Measurements from ENCODE around the gene CPLANE1.
"Not testable (repeated sequence)": the region's sequence is repeated elsewhere in the genome, so short reads cannot be mapped to it uniquely, and the experiment has no call there.

The CPLANE1 gene

DNA sequence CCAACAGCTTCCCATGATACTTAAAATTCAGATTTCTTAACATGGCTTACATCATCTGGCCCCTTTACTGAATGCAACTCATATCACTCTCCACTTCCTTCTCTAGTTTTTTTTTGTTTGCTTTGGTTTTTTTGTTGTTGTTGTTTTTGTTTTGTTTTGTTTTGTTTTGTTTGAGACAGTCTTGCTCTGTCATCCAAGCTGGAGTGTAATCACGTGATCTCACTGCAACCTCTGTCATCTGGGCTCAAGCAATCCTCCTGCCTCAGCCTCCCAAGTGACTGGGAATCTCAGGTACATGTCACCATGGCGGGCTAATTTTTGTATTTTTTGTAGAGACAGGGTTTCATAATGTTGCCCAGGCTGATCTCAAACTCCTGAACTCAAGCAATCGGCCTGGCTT is 41.4 kb downstream of the CPLANE1 start:
- no peak for DNase-seq

DNA sequence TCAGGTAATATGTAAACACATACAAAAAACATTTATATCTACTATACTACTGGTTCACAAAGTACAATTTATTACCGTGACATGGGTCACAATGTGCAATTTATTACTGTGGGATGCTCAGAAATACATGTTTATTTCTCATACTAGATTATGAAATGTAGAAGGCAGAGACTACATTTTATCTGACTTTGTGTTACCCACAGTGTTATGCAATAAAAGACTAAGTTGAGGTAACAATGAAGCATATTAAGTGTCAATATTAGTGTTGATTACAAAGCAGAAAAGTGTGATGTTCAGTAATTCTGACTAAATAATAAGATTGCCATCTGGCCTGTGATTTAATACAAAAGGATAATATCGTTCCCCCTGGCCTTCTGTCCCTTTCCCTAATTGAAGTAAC is 42.4 kb downstream of the CPLANE1 start:
- DNase-seq: no peak

DNA sequence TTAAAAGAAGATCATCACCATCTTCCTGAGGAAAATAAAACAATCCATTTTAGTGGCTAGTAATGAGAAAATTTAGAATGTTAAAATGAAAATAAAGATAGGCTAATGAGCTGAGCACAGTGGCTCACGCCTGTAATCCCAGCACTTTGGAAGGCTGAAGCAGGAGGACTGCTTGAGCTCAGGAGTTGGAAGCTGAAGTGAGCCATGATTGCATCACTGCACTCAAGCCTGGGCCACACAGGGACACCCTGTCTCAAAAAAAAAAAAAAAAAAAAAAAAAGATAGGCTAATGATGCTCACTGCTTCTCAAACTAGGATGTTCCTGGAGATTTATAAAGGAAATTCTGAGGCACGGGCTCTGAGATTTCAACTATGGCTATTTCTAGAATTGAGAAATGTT is 50.3 kb downstream of the CPLANE1 start:
- DNase-seq: no peak

DNA sequence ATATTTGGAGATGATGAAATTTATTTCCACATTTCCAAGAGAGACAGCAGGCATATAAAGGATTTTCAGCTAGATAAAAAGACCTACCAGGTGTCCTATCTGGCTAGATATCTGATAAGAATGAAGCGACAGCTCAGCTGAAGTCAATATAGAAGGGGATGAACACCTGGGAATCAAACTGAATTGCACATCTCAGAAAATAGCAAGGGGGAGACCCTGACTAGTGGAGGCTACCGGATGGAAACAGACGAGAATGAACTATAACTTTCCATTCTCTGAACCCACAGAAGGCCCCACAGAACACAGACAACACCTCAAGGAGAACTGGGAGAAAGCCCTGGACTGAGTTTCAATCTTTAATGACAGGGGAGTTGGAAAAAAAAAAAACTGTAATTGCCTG is 51.1 kb downstream of the CPLANE1 start:
- DNase-seq: peak; percentile 8

DNA sequence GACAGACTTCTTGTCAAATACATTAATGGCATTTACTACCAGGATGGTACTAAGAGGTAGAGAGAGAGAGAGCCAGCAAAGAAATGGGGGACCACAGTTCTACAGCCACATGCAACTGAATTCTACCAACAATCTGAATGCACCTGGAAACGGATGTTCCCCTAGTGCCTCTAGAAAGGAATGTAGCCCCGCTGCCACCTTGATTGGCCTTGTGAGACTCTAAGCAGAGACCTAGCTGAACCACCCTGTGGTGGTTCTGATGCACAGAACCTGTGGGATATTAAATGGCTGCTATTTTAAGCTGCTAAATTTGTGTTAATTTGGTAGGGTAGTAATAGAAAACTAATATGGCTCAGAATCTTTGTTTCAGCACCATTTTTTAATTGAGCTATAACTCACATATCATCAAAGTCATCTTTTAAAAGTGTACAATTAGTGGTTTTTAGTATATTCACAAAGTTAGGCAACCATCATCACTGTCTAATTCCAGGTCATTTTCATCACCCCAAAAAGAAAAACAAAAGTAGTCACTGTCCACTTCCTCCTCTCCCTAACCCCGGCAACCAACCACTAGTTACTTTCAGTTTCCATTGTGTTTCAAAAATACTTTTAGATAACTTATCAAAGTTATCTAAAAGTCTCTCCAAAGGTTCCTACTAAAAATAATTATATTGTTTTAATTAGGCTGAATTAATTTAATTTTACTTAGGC is 51.7 kb downstream of the CPLANE1 start:
- peak; percentile 40 for DNase-seq

DNA sequence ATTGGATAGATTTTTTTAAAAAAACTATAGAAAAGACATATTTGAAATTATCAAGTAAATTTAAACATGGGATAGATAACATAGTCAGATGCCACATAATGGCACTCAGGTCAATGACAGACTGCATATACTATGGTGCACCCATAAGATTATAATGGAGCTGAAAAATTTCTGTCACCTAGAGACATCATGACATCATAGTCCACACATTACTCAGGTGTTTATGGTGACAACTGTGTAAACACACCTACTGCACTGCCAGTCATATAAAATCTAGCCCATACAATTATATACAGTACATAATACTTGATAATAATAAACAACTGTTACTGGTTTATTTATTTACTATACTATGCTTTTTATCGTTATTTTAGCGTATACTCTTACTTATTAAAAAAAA is 58.6 kb downstream of the CPLANE1 start:
- no peak for DNase-seq

DNA sequence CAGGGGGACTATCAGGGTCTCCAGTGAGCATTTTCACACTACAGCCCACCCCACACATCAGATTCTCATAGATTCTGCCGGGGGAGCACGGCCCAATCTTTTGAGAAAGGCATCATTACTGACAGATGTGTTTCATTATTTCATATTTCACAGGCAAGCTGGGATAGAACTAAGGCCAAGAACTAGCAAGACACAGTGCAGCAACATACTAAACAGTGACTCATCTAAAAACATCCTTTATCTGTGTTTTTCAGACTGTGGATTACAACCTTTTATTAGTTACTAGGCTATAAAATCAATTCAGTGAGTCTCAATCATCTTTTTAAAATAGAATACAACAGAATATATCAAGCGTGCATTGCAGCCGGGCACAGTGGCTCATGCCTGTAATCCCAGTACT is 59.8 kb downstream of the CPLANE1 start:
- no peak for DNase-seq

DNA sequence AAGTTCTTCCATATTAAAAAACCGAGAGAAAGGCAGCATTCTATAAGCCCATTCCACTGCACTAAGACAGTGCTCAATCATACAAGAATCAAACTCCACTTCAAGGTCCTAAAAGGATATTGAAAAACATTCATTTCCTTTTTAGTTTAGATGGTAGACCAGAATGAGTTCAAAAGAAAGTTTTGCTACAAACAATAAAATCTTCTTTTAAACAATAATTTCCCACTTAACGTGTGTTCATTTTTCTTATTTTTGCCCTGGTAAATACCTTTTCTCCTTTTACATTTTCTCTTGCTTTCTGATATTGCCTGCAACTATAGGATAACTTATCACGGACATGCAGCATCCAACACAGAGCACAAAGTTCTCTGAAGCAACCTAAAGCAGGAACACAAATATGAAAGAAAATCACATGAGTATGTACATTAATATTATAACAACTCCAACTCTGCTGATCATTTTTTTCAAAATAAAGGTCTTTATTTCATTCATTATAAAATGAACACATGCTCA is 61.7 kb downstream of the CPLANE1 start:
- DNase-seq: no peak

DNA sequence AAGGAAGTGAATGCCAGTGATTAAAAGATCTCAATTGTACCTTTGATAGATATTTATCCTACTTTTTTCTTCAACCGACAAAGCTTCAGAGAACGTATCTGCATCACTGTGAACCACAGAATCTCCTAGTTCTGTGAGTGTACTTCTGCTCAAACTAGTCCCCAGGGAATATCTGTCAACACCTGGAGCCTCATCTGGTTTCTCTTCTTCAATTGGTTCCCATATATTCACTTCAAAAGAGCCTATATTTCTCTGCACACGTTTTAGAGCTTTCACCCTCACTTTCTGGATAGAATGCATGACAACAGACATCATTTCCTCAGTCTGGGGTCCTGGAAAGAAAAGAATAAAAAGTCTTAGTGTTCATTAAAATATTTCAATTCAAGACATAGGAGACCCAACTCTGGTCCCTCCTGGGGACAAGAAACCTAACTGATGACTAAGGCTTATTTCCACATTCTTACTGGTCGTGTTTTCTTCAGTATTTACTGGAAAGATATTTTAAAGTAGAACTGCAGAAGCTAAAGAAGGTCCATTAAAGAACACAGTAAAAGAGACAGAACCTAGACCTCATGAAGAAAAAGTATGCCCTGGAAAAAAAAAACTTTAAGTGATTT is 64.3 kb downstream of the CPLANE1 start:
- DNase-seq: no peak

DNA sequence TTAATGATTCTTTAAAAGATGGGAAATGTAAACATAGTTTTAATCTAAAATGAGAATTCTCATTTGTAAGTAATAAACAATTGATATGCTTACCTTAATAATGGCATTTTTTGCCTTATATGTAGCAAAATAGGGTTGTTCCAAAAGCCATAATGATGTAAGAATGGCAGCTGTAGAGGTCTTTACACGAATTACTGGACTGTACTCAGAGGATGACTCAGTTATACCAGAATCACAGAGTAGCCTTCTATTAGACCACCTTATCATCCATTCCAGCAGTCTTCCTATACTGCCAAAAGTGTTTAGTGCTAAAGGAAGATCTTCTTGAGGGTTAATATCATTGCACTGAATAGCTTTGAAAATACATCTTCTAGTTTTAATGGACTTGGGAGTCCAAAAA is 66.5 kb downstream of the CPLANE1 start:
- DNase-seq: no peak

DNA sequence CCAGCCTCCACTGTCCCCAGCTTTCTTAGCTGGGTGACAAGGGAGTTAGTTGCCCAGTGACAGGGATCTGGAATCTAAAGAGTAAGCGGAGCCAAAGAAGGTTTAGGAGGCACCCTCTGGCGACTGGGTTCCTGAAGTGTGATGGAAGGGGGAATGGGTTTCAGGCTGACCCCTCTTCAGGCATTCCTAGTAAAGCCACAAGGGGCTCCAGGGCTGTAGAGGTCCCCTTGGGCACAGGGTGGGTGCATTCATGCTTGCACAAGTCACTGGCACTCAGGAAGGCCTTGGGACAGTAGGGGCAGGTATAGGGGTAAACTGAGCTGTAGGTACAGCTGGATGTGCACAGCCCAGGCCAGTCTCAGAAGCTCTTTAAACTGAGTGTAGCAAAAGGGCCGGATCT is 74.2 kb downstream of the CPLANE1 start:
- no peak for DNase-seq

DNA sequence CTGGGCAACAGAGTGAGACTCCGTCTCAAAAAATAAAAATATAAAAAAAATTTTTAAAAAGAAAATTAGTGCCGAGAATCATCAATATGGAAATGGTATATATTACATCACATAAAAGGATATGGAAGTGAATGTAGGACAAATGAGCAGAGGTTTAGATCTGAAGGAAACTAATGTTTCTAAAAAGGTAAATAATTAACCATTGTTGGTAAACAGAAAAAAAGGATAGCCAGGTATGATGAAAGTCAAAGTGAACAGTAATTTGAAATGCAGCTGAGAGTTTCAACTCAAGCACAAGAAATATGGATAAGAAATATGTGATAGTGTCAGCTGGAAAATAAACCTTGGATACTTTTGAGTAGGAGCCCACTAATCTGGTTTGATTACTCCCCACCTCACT is 76.2 kb downstream of the CPLANE1 start:
- no peak for DNase-seq

DNA sequence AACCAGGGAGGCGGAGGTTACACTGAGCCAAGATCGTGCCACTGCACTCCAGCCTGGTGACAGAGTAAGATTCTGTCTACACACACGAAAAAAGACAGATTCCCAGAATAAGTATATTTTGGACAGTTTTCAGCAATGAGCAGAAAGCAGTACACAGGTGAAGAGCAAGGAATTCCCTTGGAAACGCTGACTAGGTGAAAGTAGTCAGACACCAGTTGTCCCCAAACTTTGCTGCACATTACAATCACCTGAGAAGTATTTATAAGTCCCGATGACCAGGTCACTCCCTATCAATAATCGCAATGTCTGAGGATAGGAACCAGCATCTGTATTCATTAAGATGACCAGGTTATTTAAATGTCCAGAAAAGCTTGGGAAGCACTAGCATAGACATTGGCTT is 78.3 kb downstream of the CPLANE1 start:
- DNase-seq: no peak

DNA sequence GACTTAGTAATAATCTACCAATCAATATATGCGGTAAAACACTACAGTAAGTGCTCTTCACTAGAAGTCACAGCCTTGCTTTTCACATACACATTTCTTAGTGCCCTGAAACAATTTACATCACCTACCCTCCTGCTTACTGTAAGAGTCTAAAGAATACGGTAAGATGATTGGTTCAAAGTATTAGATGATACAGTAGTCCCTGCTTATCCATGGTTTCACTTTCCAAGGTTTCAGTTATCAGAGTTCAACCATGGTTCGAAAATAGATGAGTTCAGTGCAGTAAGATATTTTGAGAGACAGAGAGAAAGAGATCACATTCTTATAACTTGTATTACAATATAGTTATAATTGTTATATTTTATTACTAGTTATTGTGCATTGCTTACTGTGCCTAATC is 83.0 kb downstream of the CPLANE1 start:
- no peak for DNase-seq

DNA sequence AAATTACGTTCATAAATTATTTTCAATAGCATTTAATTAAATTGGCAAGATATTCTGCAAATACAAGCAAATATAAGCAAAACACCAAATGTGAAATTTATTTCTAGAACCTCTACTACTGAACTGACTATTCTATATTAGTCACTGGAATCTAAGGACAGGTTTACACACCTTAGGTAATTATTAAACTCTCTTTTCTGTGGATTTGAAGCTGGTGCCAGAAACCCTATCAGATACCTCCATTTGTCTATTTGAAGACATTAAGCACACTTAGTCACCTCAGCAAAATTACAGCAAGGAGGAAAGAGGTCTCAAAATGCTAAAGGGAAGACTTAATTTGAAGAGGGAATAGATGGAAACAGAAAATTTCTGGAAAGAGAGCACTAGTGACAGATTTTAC is 83.4 kb downstream of the CPLANE1 start:
- no peak for DNase-seq

DNA sequence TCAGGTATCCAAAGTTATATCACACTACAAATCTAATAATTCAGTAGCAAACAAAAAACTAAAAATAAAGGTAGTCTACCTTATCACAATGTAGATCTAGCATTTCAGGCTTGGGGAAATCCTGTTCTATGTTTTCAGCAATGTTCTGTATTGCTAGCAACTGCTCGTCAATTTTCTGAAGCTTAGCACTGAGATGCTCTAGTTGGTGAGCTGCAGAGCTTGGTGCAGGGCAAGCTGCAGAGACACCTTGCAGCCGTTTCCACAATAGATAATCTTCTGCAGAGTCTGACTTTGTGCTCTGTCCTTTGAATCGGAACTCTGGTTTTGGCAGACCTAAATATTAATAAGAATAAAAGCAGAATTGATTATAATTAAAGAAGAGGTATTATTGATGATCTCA is 95.5 kb downstream of the CPLANE1 start:
- DNase-seq: no peak

DNA sequence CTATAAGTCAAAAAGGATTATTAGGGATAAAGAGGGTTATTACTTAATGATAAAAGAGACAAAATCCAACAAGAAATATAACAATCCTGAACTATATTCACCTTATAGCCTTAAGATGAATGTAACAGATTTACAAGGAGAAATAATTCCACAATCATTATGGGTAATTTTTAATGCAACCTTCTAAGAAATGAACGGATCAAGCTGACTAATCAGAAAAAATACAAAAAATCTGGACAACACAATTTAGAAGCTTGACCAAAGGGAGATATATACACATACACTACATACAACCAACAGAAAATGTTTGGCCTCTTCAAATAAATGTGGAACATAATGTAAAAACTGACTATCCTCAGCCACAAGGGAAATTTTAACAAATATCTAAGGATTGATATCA is 102.3 kb downstream of the CPLANE1 start:
- DNase-seq: no peak

DNA sequence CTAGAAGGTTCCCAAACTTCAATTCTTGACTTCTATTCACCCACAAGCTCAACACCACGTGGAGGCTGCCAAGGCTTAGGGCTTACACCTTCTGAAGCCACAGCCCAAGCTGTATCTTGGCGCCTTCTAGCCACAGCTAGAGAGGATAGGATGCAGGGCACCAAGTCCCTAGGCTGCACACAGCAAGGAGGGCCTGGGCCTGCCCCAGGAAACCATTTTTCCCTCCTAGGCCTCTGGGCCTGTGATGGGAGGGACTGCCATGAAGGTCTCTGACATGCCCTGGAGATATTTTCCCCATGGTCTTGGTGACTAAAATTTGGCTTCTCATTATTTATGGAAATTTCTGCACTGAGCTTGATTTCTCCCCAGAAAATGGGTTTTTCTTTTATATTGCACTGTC is 112.5 kb downstream of the CPLANE1 start:
- DNase-seq: no peak

DNA sequence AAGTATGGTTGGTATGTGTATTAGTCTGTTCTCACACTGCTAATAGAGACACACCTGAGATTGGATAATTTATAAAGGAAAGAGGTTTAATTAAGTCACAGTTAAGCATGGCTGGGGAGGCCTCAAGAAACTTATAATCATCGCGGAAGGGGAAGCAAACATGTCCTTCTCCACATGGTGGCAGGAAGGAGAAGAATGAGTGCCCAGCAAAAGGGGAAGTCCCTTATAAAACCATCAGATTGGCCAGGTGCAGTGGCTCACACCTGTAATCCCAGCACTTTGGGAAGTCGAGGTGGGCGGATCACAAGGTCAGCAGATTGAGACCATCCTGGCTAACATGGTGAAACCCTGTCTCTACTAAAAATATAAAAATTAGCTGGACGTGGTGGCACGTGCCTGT is 113.9 kb downstream of the CPLANE1 start:
- not testable (repeated sequence) for DNase-seq

DNA sequence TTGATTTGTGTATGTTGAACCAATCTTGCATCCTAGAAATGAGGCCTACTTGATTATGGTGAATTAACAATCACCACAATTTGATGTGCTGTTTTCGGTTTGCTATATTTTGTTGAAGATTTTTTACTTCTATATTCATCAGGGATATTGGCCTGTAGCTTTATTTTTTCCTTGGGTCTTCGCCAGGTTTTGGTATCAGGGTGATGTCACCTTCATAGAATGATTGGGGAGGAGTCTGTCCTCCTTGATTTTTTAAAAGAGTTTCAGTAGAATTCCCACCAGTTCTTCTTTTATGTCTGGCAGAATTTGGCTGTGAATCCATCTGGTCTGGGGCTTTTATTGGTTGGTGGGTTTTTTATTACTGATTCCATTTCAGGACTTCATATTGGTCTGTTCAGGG is 115.2 kb downstream of the CPLANE1 start:
- DNase-seq: no peak

DNA sequence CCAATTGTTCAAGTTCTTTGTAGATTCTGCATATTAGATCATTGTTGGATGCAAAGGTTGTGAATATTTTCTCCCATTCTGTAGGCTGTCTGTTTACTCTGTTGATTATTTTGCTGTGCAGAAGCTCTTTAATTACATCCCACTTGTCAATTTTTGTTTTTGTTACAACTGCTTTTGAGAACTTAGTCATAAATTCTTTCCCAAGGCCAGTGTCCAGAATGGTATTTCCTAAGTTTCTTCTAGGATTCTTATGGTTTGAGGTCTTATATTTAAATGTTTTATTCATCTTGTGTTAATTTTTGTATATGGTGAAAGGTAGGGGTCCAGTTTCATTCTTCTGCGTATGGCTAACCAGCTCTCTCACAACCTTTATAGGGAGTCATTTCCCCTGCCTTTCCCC is 116.5 kb downstream of the CPLANE1 start:
- DNase-seq: no peak

DNA sequence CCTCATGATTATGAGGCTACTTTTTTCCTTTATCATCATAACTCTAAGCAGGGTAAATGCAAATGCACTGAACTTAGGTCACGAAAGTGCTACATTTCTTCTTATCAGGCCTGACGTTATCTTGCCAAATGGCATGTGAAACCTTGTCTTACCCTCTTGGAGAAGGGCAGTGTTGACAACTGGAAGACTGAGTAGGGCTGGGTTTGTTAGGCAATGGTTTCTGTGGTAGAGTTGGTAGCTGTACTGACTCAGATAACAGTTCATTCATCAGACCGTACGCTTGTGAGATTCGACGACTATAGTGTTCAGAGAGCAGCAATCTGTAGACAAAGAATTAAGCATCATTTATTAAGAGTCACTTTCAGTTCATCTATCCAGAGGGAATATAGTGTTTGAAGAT is 127.7 kb downstream of the CPLANE1 start:
- DNase-seq: no peak

DNA sequence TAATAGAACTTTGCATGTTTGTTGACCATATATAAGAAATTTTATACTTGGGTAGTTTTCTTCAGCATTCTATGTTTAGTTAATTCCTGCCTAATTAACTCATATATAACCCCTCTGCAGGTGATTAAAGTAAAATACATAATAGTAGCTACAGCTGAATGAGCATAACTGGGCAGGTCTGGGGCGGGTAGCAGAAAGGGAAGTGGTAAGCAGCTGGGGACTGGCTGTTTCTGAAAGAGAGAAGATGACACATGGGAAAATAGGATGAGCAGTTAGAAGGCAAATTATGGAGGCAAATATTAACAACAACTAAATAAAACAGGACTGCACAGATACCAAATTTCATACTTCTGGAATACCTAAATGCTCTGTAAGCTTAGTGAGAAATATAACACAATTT is 128.1 kb downstream of the CPLANE1 start:
- DNase-seq: no peak

DNA sequence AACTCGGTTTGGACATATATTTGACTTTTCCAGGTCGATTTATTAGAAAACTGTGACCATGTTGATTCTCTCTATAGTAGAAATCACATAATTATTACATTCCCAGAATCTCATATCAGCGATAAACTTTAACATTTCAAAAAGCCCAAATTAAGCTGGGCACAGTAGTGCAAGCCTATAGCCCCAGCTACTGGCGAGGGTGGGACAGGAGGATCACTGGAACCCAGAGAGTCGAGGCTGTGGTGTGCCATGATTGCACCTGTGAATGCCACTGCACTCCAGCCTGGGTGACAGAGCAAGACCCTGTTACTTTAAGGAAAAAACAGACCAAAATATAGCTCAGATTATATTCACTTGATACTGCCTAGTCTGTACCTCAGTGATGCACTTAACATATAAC is 128.9 kb downstream of the CPLANE1 start:
- no peak for DNase-seq

DNA sequence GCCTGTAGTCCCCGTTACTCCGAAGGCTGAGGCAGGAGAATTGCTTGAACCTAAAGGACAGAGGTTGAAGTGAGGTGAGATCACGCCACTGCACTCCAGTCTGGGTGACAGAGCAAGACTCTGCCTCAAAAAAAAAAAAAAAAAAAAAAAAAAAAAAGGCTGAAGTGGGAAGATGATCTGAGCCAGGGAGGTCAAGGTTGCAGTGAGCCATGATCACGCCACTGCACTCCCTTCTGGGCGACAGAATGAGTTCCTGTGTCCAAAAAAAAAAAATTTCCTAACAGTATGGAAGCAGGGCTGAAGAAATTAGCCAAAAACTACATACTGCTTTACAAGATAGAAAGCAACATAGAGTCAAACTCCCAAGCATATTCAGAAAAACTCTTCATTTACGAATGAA is 132.8 kb downstream of the CPLANE1 start:
- DNase-seq: no peak

Data from CD4-positive, alpha-beta T cell treated with Interleukin-12 subunit alpha and Interleukin-12 subunit beta, for 1 hour (primary cell).